HG03066 (cell line): ENCODE data around the gene GUCY1A1.
A peak's percentile ranks its signal among the peaks of the same experiment; 100 is the strongest.

Source experiments
- ATAC-seq: cut with Tn5 transposase; IDR thresholded peaks from one replicate; pipeline ENCODE4 v1.9.1; 2021; ENCODE audit warnings: low read depth; ENCODE audit not compliant: unreplicated experiment

Gene GUCY1A1

GRCh38 chr4:155690044-155690837, 23.6 kb downstream of the GUCY1A1 start:
- no peak for ATAC-seq

DNA sequence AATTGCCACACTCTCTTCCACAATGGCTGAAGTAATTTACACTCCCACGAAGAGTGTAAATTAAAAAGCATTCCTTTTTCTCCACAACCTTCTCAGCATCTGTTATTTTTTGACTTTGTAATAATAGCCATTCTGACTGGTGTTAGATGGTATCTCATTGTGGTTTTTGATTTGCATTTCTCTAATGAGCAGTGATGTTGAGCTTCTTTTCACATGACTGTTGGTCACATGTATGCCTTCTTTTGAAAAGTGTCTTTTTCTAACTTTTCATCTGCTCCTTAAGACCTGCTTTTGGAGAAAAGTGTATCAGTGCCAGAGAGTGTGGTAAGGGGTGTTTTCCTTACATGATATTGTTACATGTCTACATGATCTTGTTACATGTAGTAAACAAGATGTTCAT, 25.7 kb downstream of the GUCY1A1 start:
- ATAC-seq = no peak

GRCh38 chr4:155693015-155693663, 26.5 kb downstream of the GUCY1A1 start:
- no peak for ATAC-seq

GRCh38 chr4:155694100-155694785, 27.6 kb downstream of the GUCY1A1 start:
- ATAC-seq = no peak

DNA sequence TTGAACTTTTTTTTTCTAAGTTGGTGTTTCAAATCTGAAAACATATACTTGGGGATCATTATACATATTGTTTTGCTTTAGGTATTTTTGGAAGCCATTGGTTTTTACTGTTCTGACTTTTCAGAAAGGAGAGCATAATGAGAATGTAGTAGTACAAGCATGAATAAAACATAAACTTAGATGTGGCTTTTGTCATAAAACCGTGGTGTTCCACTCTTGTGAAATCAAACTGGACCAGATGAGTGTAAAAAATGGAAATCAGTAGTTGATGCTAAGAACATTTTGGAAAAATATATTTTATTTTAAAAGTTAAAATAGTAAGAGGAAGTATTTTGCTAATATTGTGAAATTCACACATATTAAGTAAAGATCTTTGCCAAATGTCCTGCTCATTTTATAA, 29.6 kb downstream of the GUCY1A1 start:
- ATAC-seq = no peak

DNA sequence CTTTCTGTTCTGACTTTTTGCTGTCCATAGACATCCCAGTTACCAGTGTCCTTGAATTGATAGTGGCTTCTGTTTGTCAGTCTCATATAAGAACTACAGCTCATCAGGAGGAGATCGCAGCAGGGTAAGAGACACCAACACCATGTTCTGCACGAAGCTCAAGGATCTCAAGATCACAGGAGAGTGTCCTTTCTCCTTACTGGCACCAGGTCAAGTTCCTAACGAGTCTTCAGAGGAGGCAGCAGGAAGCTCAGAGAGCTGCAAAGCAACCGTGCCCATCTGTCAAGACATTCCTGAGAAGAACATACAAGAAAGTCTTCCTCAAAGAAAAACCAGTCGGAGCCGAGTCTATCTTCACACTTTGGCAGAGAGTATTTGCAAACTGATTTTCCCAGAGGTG, 30.1 kb downstream of the GUCY1A1 start:
- ATAC-seq = no peak

- ATAC-seq = no peak
Observed at GRCh38 chr4:155701827-155702226, 35.2 kb downstream of the GUCY1A1 start.

GRCh38 chr4:155703486-155704247, 37.0 kb downstream of the GUCY1A1 start:
- peak; percentile 93 for ATAC-seq

- no peak for ATAC-seq
Observed at GRCh38 chr4:155704841-155705404, 38.3 kb downstream of the GUCY1A1 start.

DNA sequence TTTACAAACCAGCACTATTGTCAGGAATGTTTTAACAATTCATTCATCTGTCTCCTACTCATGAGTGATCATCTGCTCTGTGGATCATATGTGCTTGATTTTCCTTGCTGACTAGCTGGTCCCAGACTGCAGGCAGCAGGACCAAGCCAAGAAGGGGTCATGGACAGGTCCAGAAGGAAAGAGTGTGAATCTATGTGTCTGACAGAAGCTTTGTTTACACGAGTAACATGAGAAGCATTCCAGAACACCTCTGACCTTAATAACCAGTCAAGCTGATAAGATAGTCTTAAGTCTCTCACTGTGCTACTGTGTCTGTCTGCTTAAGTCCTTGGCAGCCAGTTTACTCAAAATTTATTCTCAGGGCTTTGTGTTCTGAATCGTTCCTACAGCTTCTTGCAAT, 39.0 kb downstream of the GUCY1A1 start:
- ATAC-seq = no peak

DNA sequence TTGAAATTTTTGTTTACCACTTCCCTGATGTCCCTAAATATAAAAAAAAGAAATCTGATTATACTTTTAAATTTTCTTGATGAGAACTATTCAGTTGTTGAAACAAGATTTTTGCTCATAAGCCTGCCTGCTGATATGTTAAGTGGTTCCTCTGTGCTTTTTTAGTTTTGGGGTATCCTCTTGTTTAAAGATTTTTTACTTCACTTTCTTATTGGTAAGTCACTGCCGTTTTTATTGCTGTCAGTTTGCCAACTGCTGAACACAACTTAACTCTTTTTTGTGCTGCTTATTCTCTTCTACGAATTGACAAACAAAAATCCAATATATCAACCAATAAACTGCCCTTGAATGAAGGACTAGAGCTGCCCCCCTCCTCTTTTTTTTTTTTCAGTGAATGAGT, 39.5 kb downstream of the GUCY1A1 start:
- ATAC-seq = no peak

DNA sequence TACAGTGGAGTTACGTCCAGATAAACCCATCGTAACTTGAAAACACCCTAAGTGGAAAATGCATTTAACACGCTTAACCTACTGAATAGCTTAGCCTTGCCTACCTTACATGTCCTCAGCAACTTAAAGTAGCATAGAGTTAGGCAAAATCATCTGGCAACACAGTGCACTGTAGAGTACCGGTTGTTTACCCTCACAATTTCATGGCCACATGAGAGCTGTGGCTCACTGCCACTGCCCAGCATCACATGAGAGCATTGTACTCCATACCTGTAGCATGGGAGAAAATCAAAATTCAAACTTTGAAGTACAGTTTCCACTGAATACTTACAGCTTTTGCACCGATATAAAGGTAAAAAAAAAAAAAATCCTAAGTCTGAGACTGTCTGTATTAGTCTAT, 40.6 kb downstream of the GUCY1A1 start:
- ATAC-seq = no peak

- no peak for ATAC-seq
Observed at GRCh38 chr4:155708782-155709181, 42.1 kb downstream of the GUCY1A1 start.

GRCh38 chr4:155709918-155710317, 43.3 kb downstream of the GUCY1A1 start:
- ATAC-seq = no peak

- no peak for ATAC-seq
Observed at GRCh38 chr4:155711556-155711955, 44.9 kb downstream of the GUCY1A1 start.

GRCh38 chr4:155712846-155713245, 46.2 kb downstream of the GUCY1A1 start:
- ATAC-seq = no peak

- no peak for ATAC-seq
Observed at GRCh38 chr4:155713911-155714310, 47.3 kb downstream of the GUCY1A1 start.

- ATAC-seq = no peak
Observed at GRCh38 chr4:155722336-155722735, 55.7 kb downstream of the GUCY1A1 start.

DNA sequence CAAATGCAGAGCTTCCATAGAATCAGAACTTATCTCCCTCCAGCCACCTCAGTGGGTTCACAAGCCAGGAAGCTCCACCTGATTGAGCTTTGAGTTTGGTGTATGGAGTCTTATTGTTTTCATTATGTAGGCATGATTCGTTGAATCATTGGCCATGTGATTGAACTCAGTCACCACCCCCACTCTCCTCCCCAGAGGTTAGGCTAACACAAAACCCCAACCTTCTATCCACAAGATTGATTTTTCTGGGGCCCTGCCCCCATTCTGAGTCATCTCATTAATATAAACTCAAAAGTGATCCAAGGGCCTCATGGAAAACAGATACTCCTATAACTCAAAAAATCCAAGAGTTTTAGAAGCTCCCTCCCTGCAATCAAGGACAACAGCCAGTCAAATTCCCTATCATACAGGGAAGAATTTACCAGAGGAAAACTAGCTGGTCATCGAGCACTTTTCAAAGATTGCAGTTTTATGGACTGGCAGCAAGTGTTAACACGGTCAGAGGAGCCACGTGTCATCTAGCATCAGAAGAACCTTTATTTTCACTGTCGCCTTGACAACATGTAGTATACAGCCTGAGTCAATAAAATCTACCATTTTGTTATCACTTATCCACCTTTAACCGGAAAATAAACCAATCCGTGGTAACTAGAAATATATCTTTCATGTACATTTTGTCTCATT, 56.3 kb downstream of the GUCY1A1 start:
- ATAC-seq = no peak

GRCh38 chr4:155724731-155725130, 58.1 kb downstream of the GUCY1A1 start:
- no peak for ATAC-seq
